HCT116 (cell line): Measurements from ENCODE around the gene ICOSLG. TPM values are rescaled to one million over a fixed set of nuclear protein-coding genes. Genes with fewer than 3 reads are reported as not detected.
A peak's percentile ranks its signal among the peaks of the same experiment; 100 is the strongest.

Source experiments
- ATAC-seq: fragments of 200-7000 bp; cut with Tn5 transposase; 2 replicates; pipeline ENCODE4 v1.9.1; 2020; ENCODE audit warnings: mild to moderate bottlenecking, moderate library complexity
- BruUV-seq: library from RNA; stranded (reverse); fragments of 400-500 nt; replicated peaks from 2 replicates; lab custom pipeline; 2021; lab: Mats Ljungman, UMichigan
- CTCF ChIA-PET: fragments of 300-600 bp; sonication (Branson Sonifier 250); formaldehyde crosslinking; loops from one replicate; lab custom pipeline; 2021; ENCODE audit warnings: antibody characterized with exemption; lab: Charles Lee
- POLR2A ChIA-PET: fragments of 300-600, 350-600 bp; sonication (Branson Sonifier 250); formaldehyde crosslinking; loops from one replicate; lab custom pipeline; 2021; ENCODE audit warnings: antibody characterized with exemption; lab: Charles Lee
- RAD21 ChIA-PET, 2 experiments: fragments of 300-600 bp; sonication (Branson Sonifier 250); formaldehyde crosslinking; loops; one replicate each; lab custom pipeline; 2023; ENCODE audit warnings: low total read pairs in 2 of 2; ENCODE audit not compliant: uncharacterized antibody in 2 of 2, unreplicated experiment in 2 of 2, low non-redundant PET in 1 of 2; lab: Charles Lee
- DNase-seq: peaks from one replicate; pipeline ENCODE4 v3.0.0-alpha.2; 2010; ENCODE audit warnings: low read depth, low spot score
- H2AFZ ChIP-seq: fragments of 200-600 bp; shearing (Covaris generic), sonication (generic); 2 replicates; pipeline ENCODE4 v1.6.1; 2017; ENCODE audit warnings: low read depth, mixed run types, mixed read lengths, antibody characterized with exemption, low read length; ENCODE audit not compliant: poor library complexity, severe bottlenecking
- H3K27ac ChIP-seq: 2 replicates; pipeline ENCODE4 v1.5.1; 2012; ENCODE audit warnings: low read depth, low read length
- H3K27me3 ChIP-seq: fragments of 200-600 bp; sonication (generic); 2 replicates; pipeline ENCODE4 v1.6.1; 2016; ENCODE audit warnings: mixed run types, low read length, mixed read lengths; ENCODE audit not compliant: insufficient read depth
- H3K36me3 ChIP-seq, 2 experiments: fragments of 200-500 bp in 1 of 2; fragments of 200-600 bp in 1 of 2; sonication (Bioruptor generic) in 1 of 2; sonication (generic) in 1 of 2; 2 replicates each; pipeline versions ENCODE4 v1.5.1 to v1.6.1; 2014 to 2016; ENCODE audit warnings: low read length in 2 of 2, inconsistent platforms in 1 of 2, mixed read lengths in 1 of 2, mixed run types in 1 of 2; ENCODE audit not compliant: insufficient read depth in 2 of 2, control insufficient read depth in 1 of 2
- H3K4me1 ChIP-seq, 2 experiments: fragments of 200-600 bp in 1 of 2; sonication (generic) in 1 of 2; 2 replicates each; pipeline versions ENCODE4 v1.5.1 to v1.6.1; 2012 to 2017; ENCODE audit warnings: low read length in 2 of 2, inconsistent platforms in 1 of 2, mild to moderate bottlenecking in 1 of 2, mixed read lengths in 1 of 2, mixed run types in 1 of 2, moderate library complexity in 1 of 2; ENCODE audit not compliant: insufficient read depth in 2 of 2, control insufficient read depth in 1 of 2
- H3K4me2 ChIP-seq: fragments of 200-600 bp; sonication (generic); 2 replicates; pipeline ENCODE4 v1.6.1; 2017; ENCODE audit warnings: mixed run types, low read length, mixed read lengths
- H3K4me3 ChIP-seq, 2 experiments: fragments of 200-600 bp in 1 of 2; sonication (generic) in 1 of 2; replicated peaks in 1 of 2; 2 replicates each; pipeline ENCODE4 v1.5.1; 2011 to 2016; ENCODE audit warnings: low read length in 2 of 2, control low read depth in 1 of 2, low read depth in 1 of 2, mild to moderate bottlenecking in 1 of 2, mixed read lengths in 1 of 2, mixed run types in 1 of 2
- H3K79me2 ChIP-seq: fragments of 200-600 bp; sonication (generic); 2 replicates; pipeline ENCODE4 v1.6.1; 2017; ENCODE audit warnings: mild to moderate bottlenecking, mixed run types, low read length, moderate library complexity, mixed read lengths; ENCODE audit not compliant: insufficient read depth
- H3K9ac ChIP-seq: fragments of 200-600 bp; sonication (generic); 2 replicates; pipeline ENCODE4 v1.6.1; 2016; ENCODE audit warnings: low read length, mixed read lengths
- H3K9me2 ChIP-seq: fragments of 200-600 bp; sonication (generic), shearing (Covaris generic); 2 replicates; pipeline ENCODE4 v1.6.1; 2017; ENCODE audit warnings: mixed run types, mild to moderate bottlenecking, moderate library complexity; ENCODE audit not compliant: insufficient read depth
- H3K9me3 ChIP-seq, 2 experiments: fragments of 200-500 bp in 1 of 2; fragments of 200-600 bp in 1 of 2; sonication (Bioruptor generic) in 1 of 2; sonication (generic) in 1 of 2; 2 replicates each; pipeline ENCODE4 v1.6.1; 2014 to 2017; ENCODE audit warnings: low read length in 2 of 2, mixed read lengths in 2 of 2, inconsistent platforms in 1 of 2, low read depth in 1 of 2, mild to moderate bottlenecking in 1 of 2, mixed run types in 1 of 2, moderate library complexity in 1 of 2; ENCODE audit not compliant: control insufficient read depth in 1 of 2, insufficient read depth in 1 of 2
- H4K20me1 ChIP-seq: fragments of 200-600 bp; sonication (generic), shearing (Covaris generic); 2 replicates; pipeline ENCODE4 v1.6.1; 2017; ENCODE audit warnings: mixed run types, mild to moderate bottlenecking, moderate library complexity; ENCODE audit not compliant: insufficient read depth
- CBX3 ChIP-seq: IDR thresholded peaks from 2 replicates; pipeline ENCODE4 v1.6.1; 2012; ENCODE audit warnings: low read depth
- CTCF ChIP-seq, 3 experiments: fragments of 200-600 bp in 1 of 3; sonication (generic) in 1 of 3; IDR thresholded peaks in 2 of 3; conservative IDR thresholded peaks in 1 of 3; 2 replicates each; pipeline ENCODE4 v1.5.1; 2012 to 2017; ENCODE audit warnings: low read depth in 2 of 3, low read length in 2 of 3, antibody characterized with exemption in 1 of 3, borderline replicate concordance in 1 of 3, control low read depth in 1 of 3, mild to moderate bottlenecking in 1 of 3, mixed read lengths in 1 of 3, mixed run types in 1 of 3, moderate library complexity in 1 of 3; ENCODE audit not compliant: insufficient read depth in 1 of 3
- EGR1 ChIP-seq: IDR thresholded peaks from 2 replicates; pipeline ENCODE4 v1.6.1; 2012; ENCODE audit warnings: low read depth
- ELF1 ChIP-seq: IDR thresholded peaks from 2 replicates; pipeline ENCODE4 v1.6.1; 2012; ENCODE audit warnings: low read depth, borderline replicate concordance
- REST ChIP-seq: IDR thresholded peaks from 2 replicates; pipeline ENCODE4 v1.6.1; 2012; ENCODE audit warnings: low read depth
- intact Hi-C: fragments of 100-400 bp; cut with micrococcal nuclease; formaldehyde crosslinking; loops from 2 replicates; pipeline ENCODE4 v1.10.0; 2022
- total RNA-seq: library from RNA; stranded (reverse); gene quantifications from one replicate; pipeline ENCODE4 v1.2.1, GENCODE V29; 2021; ENCODE audit not compliant: unreplicated experiment

ICOSLG gene
- total RNA-seq, 1 experiment from 2014 or later: 4.7 TPM

- Histone ChIP-seq H2AFZ (no peak overlapping the region), H3K4me2 (no peak overlapping the region), H3K27ac (no peak overlapping the region), H3K4me3 (no peak overlapping the region), H3K9me3 (no peaks in the 10 kb centered on the region)
- ATAC-seq: 0 out of 2 replicates have a peak, but pooled peaks have one; percentile 30
- POLR2A ChIA-PET: no interaction called here
- RAD21 ChIA-PET: no interaction called here
- intact Hi-C loops: no loop called here
- TF ChIP-seq ELF1 (no peak), REST (no peak), EGR1 (no peak), CTCF (IDR thresholded peaks at IDR 0.05 in 2 of 3, conservative IDR thresholded peaks at IDR 0.05 in 1 of 3; ENCODE audit: borderline replicate concordance in 1 of 3, insufficient read depth in 1 of 3, low read depth in 2 of 3, low read length in 2 of 3) (peak in 2 of 3 experiments; percentile 21 to 23; a peak in 3 of 6 replicates), CBX3 (no peak)
- TF ChIP-seq, all 23 proteins: peak for 1
- no peaks in the 10 kb centered on the region for H3K36me3 ChIP-seq
- no peaks in the 10 kb centered on the region for H3K27me3 ChIP-seq
- no peaks in the 10 kb centered on the region for H3K4me1 ChIP-seq
- CTCF ChIA-PET: no interaction called here
- DNase-seq: no peak
- no peak overlapping the region for H3K9ac ChIP-seq
- BruUV-seq: no TSS peak
- no peaks in the 10 kb centered on the region for H3K9me2 ChIP-seq
- H3K79me2 ChIP-seq: no peaks in the 10 kb centered on the region
- no peaks in the 10 kb centered on the region for H4K20me1 ChIP-seq
Measured at GRCh38 chr21:44267655-44268142, 27.0 kb upstream of the ICOSLG start.
